Body of pancreas (tissue), 4 donors: ENCODE results near the gene PXDC1. TPM values are rescaled to one million over a fixed set of nuclear protein-coding genes. Genes with fewer than 3 reads are reported as not detected.

Experiments used
- ATAC-seq: fragments of 150-250 bp; one replicate; pipeline ENCODE4 v1.9.1; 2016
- DNase-seq, 4 donors: peaks; one replicate each; pipeline ENCODE4 v3.0.0-alpha.2; 2019
- H3K27ac ChIP-seq, 4 donors: fragments of 200-600 bp; sonication (generic); 1 replicate in 3 of 4; 2 replicates in 1 of 4; pipeline versions ENCODE4 v1.5.1 to v1.6.1; 2016 to 2019; ENCODE audit warnings: mild to moderate bottlenecking in 1 of 4, mixed read lengths in 1 of 4, moderate library complexity in 1 of 4
- H3K27me3 ChIP-seq, 2 donors: fragments of 200-600 bp; sonication (generic); one replicate each; pipeline ENCODE4 v1.6.0; 2016; ENCODE audit warnings: mild to moderate bottlenecking in 1 of 2
- H3K36me3 ChIP-seq, 2 donors: fragments of 200-600 bp; sonication (generic); replicated peaks in 1 of 2; 2 replicates each; pipeline ENCODE4 v1.5.1; 2016; ENCODE audit warnings: low read depth in 2 of 2; ENCODE audit not compliant: insufficient read depth in 1 of 2
- H3K4me1 ChIP-seq: fragments of 200-600 bp; sonication (generic); one replicate; pipeline ENCODE4 v1.6.0; 2016
- H3K4me3 ChIP-seq, 2 donors: fragments of 200-600 bp; sonication (generic); 1 replicate in 1 of 2; 2 replicates in 1 of 2; pipeline ENCODE4 v1.5.1; 2016 to 2019
- H3K9me3 ChIP-seq, 3 donors: fragments of 200-600 bp; sonication (generic); 1 replicate in 2 of 3; 2 replicates in 1 of 3; pipeline ENCODE4 v1.5.1; 2016
- CTCF ChIP-seq, 7 experiments: fragments of 450-650 bp in 4 of 7; fragments of 200-600 bp in 3 of 7; sonication (generic) in 3 of 7; IDR thresholded peaks; one replicate each; pipeline ENCODE4 v1.5.1; 2016 to 2019; ENCODE audit warnings: antibody characterized with exemption in 7 of 7
- POLR2A ChIP-seq, 3 donors: fragments of 450-650 bp; IDR thresholded peaks; one replicate each; pipeline ENCODE4 v1.6.1; 2016; ENCODE audit warnings: antibody characterized with exemption in 3 of 3, mild to moderate bottlenecking in 2 of 3
- WGBS, 2 donors: methylation state at CpG; one replicate each; pipeline ENCODE4 v1.1.5; 2017; 5-methylcytosine and 5-hydroxymethylcytosine counted together
- intact Hi-C: fragments of 100-400 bp; cut with DNase I; formaldehyde crosslinking; loops from one replicate; pipeline ENCODE4 v1.15.1; 2023
- total RNA-seq, 2 donors: library from RNA; depleted of rRNA; stranded (reverse); fragments of >200 nt; gene quantifications; one replicate each; pipeline ENCODE4 v1.1.0, GENCODE V29; 2016

Gene PXDC1
- total RNA-seq, 2 donors from 2014 or later, result 30.9 to 35.6 TPM

DNA sequence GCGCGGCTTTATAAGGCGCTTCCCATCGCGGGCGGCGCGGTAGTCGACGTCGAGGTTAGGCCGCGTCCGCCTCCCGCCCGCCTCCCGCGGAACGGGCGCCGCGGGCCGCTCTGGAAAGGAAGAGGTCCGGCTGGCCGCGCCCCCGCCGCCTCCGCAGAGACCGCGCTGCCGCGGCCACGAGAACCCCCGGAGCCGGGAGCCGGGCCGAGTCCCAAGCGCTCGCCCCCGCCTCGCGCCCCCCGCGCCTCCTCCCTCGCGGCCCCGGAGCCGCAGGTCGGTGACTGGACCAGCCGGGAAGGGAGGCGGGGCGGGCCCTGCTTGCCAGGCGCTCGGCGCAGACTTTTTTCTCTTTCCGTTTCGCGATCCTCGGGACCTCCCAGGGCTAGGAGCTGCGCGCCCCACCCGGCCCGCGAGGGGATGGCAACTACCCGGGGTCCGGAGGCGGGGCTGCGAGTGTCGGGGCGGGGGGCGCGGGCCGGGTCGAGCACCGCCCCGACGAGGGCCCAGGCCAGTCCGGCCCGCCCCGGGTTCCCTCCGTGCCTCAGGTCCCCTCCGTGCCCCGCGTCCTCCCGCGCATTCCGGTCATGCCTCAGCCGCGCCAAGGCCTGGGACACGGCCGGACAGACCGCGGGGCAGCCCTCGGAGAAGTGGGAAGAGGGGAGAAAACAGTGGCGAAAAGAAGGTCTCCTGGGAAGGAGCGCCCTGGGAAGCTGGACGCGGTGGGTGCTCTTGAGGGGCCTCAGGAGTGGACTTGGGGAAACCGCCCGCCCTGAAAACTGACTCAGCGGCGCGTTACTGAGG is 417 bp upstream of the PXDC1 start:
- WGBS, 2 donors, result 4 to 25% methylated on average over 14 to 91 of the region's 104 CpGs
- Histone ChIP-seq H3K27ac (peak overlapping the region; percentile 84 to 94 (median 90)), H3K4me3 (peak overlapping the region; percentile 13 to 38), H3K27me3 (no peaks in the 10 kb centered on the region), H3K4me1 (peaks cover 40% of the 10 kb centered on the region), H3K36me3 (no peaks in the 10 kb centered on the region), H3K9me3 (no peaks in the 10 kb centered on the region)
- DNase-seq, result peak; percentile 81 to 88 (median 86)
- TF ChIP-seq POLR2A (IDR thresholded peaks at IDR 0.05), result peak; percentile 53 to 78 (median 63)
- peak in 5 of 7 experiments; percentile 12 to 36 (median 29) for TF ChIP-seq CTCF (IDR thresholded peaks at IDR 0.05)
- intact Hi-C loops, result no loop called here
- peak; percentile 75 for ATAC-seq

- Histone ChIP-seq H3K27me3 (no peaks in the 10 kb centered on the region), H3K4me1 (peaks cover 44% of the 10 kb centered on the region), H3K27ac (peak overlapping the region; percentile 84 to 94 (median 90)), H3K4me3 (peak overlapping the region; percentile 27 to 38), H3K36me3 (no peaks in the 10 kb centered on the region), H3K9me3 (no peaks in the 10 kb centered on the region)
- ATAC-seq, result peak; percentile 61
- DNase-seq, result peak; percentile 76 to 85 (median 82)
- 6 to 11% methylated on average over 11 to 72 of the region's 74 CpGs for WGBS, 2 donors
- intact Hi-C loops, result no loop called here
- TF ChIP-seq CTCF (IDR thresholded peaks at IDR 0.05), result no peak
- peak; percentile 23 to 51 (median 50) for TF ChIP-seq POLR2A (IDR thresholded peaks at IDR 0.05)
These were observed 1.0 kb downstream of the PXDC1 start for GRCh38 chr6:3750317-3751076.

DNA sequence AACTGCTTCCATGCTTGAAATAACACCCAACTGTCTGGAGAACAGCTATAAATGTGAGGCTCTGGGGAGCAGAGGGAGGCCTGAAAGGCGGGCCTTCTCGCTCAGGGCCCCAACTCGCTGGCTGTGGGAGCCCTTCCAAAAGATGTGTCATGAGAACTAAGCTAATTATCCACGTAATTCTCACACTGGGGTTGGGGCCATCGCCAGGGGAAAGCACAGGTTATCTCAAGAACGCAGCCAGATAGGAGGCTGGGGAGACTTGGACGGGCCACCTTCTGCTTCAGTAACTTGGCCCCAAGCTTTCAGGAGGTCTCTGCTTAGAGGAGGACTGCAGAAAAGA is 1.6 kb downstream of the PXDC1 start:
- intact Hi-C loops, result loop anchor here (5.0 kb wide), 2 partner anchors 137 to 182 kb away; no protein-coding TSS in a partner anchor
- ATAC-seq, result peak; percentile 19
- Histone ChIP-seq H3K4me1 (peaks cover 44% of the 10 kb centered on the region), H3K27me3 (no peaks in the 10 kb centered on the region), H3K4me3 (peak overlapping the region in 1 of 2 donors; percentile 38), H3K36me3 (no peaks in the 10 kb centered on the region), H3K27ac (peak overlapping the region; percentile 84 to 94 (median 90)), H3K9me3 (no peaks in the 10 kb centered on the region)
- DNase-seq, result peak; percentile 65 to 78 (median 76)
- TF ChIP-seq CTCF (IDR thresholded peaks at IDR 0.05) (no peak), POLR2A (IDR thresholded peaks at IDR 0.05) (peak in 2 of 3 donors; percentile 50 to 69)
- WGBS, 2 donors, result 35 to 39% methylated on average over 7 of the region's 7 CpGs

- DNase-seq (peak; percentile 46 to 74 (median 58)), ATAC-seq (no peak)
- Histone ChIP-seq H3K4me3 (no peak overlapping the region), H3K27ac (peak overlapping the region; percentile 84 to 94 (median 90)), H3K9me3 (no peaks in the 10 kb centered on the region), H3K36me3 (no peaks in the 10 kb centered on the region), H3K27me3 (no peaks in the 10 kb centered on the region), H3K4me1 (peaks cover 44% of the 10 kb centered on the region)
- TF ChIP-seq POLR2A (IDR thresholded peaks at IDR 0.05) (no peak), CTCF (IDR thresholded peaks at IDR 0.05) (no peak)
- intact Hi-C loops, result loop anchor here (5.0 kb wide), 2 partner anchors 138 to 183 kb away; no protein-coding TSS in a partner anchor
- WGBS, 2 donors, result 68 to 70% methylated on average over 21 to 24 of the region's 24 CpGs
These were observed 2.3 kb downstream of the PXDC1 start for GRCh38 chr6:3749067-3749841.
